Naive thymus-derived CD4-positive, alpha-beta T cell (primary cell): ENCODE results near the gene PLAGL2. TPM values are rescaled to one million over a fixed set of nuclear protein-coding genes. Genes with fewer than 3 reads are reported as not detected.

Experiments used
- ATAC-seq: fragments of 150-1000 bp; cut with Tn5 transposase; 2 replicates; pipeline ENCODE4 v1.10.0; 2021; ENCODE audit warnings: mild to moderate bottlenecking, moderate library complexity
- CTCF ChIA-PET: fragments of 350-600 bp; sonication (Branson Sonifier 250); formaldehyde crosslinking; loops from one replicate; lab custom pipeline; 2021; ENCODE audit warnings: antibody characterized with exemption; lab: Charles Lee
- POLR2A ChIA-PET: fragments of 350-600 bp; sonication (Branson Sonifier 250); formaldehyde crosslinking; loops from one replicate; lab custom pipeline; 2021; ENCODE audit warnings: antibody characterized with exemption, inconsistent platforms; lab: Charles Lee
- DNase-seq, 9 donors: peaks; one replicate each; pipeline versions ENCODE4 v3.0.0 to v3.0.0-alpha.2; 2020 to 2022; ENCODE audit warnings: mixed read lengths in 1 of 9
- H3K27ac ChIP-seq: one replicate; pipeline ENCODE4 v1.7.0; 2013; ENCODE audit warnings: mild to moderate bottlenecking, low read depth, low read length, moderate library complexity
- H3K27me3 ChIP-seq, 2 donors: one replicate each; pipeline ENCODE4 v1.7.0; 2013; ENCODE audit warnings: low read length in 2 of 2, mild to moderate bottlenecking in 2 of 2, moderate library complexity in 2 of 2; ENCODE audit not compliant: control insufficient read depth in 2 of 2, insufficient read depth in 2 of 2
- H3K36me3 ChIP-seq, 3 experiments: 1 replicate in 2 of 3; 2 replicates in 1 of 3; pipeline ENCODE4 v1.7.0; 2013; ENCODE audit warnings: low read length in 3 of 3, mild to moderate bottlenecking in 3 of 3, moderate library complexity in 1 of 3; ENCODE audit not compliant: insufficient read depth in 3 of 3, control insufficient read depth in 2 of 3
- H3K4me1 ChIP-seq, 2 donors: one replicate each; pipeline ENCODE4 v1.7.0; 2013; ENCODE audit warnings: low read length in 2 of 2, mild to moderate bottlenecking in 2 of 2, moderate library complexity in 1 of 2; ENCODE audit not compliant: control insufficient read depth in 2 of 2, insufficient read depth in 2 of 2
- H3K4me3 ChIP-seq: 2 replicates; pipeline ENCODE4 v1.7.0; 2013; ENCODE audit warnings: mild to moderate bottlenecking, low read length
- H3K9me3 ChIP-seq, 3 experiments: 1 replicate in 2 of 3; 2 replicates in 1 of 3; pipeline ENCODE4 v1.7.0; 2013; ENCODE audit warnings: low read length in 3 of 3; ENCODE audit not compliant: control insufficient read depth in 2 of 3
- H3K27ac Mint-ChIP-seq, 9 donors: one replicate each; pipeline ENCODE4 v1.8.0; 2020 to 2022; ENCODE audit warnings: mixed read lengths in 9 of 9, mild to moderate bottlenecking in 8 of 9, moderate library complexity in 5 of 9, inconsistent platforms in 2 of 9
- H3K27me3 Mint-ChIP-seq, 5 donors: one replicate each; pipeline ENCODE4 v1.8.0; 2021 to 2022; ENCODE audit warnings: mixed read lengths in 5 of 5, mild to moderate bottlenecking in 1 of 5
- H3K36me3 Mint-ChIP-seq, 5 donors: one replicate each; pipeline ENCODE4 v1.8.0; 2020 to 2022; ENCODE audit warnings: mixed read lengths in 5 of 5, mild to moderate bottlenecking in 3 of 5, inconsistent platforms in 1 of 5
- H3K4me1 Mint-ChIP-seq, 7 donors: one replicate each; pipeline ENCODE4 v1.8.0; 2020 to 2022; ENCODE audit warnings: mixed read lengths in 7 of 7, mild to moderate bottlenecking in 3 of 7, inconsistent platforms in 1 of 7
- H3K4me3 Mint-ChIP-seq, 10 donors: one replicate each; pipeline ENCODE4 v1.8.0; 2020 to 2022; ENCODE audit warnings: mild to moderate bottlenecking in 10 of 10, mixed read lengths in 10 of 10, moderate library complexity in 6 of 10, inconsistent platforms in 2 of 10
- H3K9me3 Mint-ChIP-seq, 11 donors: one replicate each; pipeline ENCODE4 v1.8.0; 2020 to 2022; ENCODE audit warnings: mixed read lengths in 11 of 11, mild to moderate bottlenecking in 4 of 11, inconsistent platforms in 1 of 11, moderate library complexity in 1 of 11
- intact Hi-C, 2 donors: fragments of 100-400 bp; cut with micrococcal nuclease; formaldehyde crosslinking; loops; one replicate each; pipeline ENCODE4 v1.15.1; 2023
- polyA plus RNA-seq, 2 donors: library from polyadenylated mRNA; unstranded; fragments of 300-500 nt; fragmentation: Illumina TruSeq; gene quantifications; one replicate each; pipeline ENCODE4 v1.2.3, GENCODE V29; 2021
- total RNA-seq, 6 experiments: library from RNA in 5 of 6; stranded (reverse) in 5 of 6; gene quantifications; 1 replicate in 5 of 6; 2 replicates in 1 of 6; pipeline ENCODE4 v1.2.3 and lab custom pipeline; 2021 to 2026

The PLAGL2 gene
- total and polyA plus RNA-seq, 7 experiments from 2014 or later, result 3.1 to 30.1 (median 16.4) TPM

DNA sequence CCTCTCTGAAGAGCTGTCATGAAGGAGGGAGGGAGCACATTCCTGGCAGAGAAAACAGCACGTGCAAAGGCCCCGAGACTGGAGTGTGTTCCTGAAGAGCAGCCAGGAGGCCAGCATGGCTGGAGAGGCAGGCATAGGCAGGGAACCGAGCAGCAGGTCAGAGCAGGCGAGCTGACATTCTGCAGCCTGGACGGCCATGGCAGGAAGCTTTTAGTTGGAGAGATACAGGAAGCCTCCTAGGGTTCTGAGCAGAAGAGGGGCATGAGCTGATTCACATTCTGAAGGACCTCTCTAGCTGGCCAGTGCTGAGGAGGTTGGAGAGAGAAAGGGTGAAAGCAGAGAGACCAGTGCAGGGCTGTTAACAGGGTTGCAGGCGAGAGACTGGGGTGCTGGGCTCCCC is 29.9 kb upstream of the PLAGL2 start:
- Histone ChIP-seq H3K4me1 (peaks cover 0 to 7% of the 10 kb centered on the region in 2 donors), H3K4me3 (no peak overlapping the region), H3K9me3 (no peaks in the 10 kb centered on the region), H3K27me3 (no peaks in the 10 kb centered on the region), H3K36me3 (peaks cover 0 to 45% (median 0%) of the 10 kb centered on the region in 3 experiments), H3K27ac (no peak overlapping the region)
- Mint-ChIP-seq H3K27ac (no peak overlapping the region), H3K27me3 (no peaks in the 10 kb centered on the region), H3K4me1 (peaks cover 1 to 19% (median 6%) of the 10 kb centered on the region in 7 donors), H3K36me3 (peaks cover 0 to 38% (median 13%) of the 10 kb centered on the region in 5 donors), H3K9me3 (no peaks in the 10 kb centered on the region), H3K4me3 (peak overlapping the region in 1 of 10 donors; percentile 2)
- POLR2A ChIA-PET, result interaction anchor here (0.6 kb wide), 1 partner anchor 14 kb away, joined by 3 read pairs; no protein-coding TSS in a partner anchor
- CTCF ChIA-PET, result no interaction called here
- intact Hi-C loops, result no loop called here
- no peak for DNase-seq
- ATAC-seq, result no peak

DNA sequence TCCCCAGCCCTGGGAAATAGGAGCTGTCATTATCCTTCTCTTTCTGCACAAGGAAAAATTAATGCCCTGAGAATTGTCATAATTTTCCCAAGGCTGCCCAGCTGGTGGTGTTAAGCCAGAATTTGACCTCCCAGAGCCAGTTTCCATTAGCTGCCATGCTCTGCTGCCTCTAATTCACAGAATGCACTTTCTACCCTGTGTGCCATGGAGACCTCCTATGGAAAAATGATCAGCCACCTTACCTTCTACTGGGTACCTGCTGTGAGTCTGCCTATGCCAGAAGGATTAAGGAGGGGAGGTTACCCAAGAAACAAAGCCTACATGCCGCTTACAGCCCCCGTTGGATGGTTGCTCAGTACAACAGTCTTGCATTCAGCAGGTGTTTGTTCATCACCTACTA is 29.3 kb upstream of the PLAGL2 start:
- ChIA-PET CTCF (interaction anchor here (0.5 to 0.6 kb wide), 2 partner anchors 18 to 46 kb away, joined by 3 read pairs; no protein-coding TSS in a partner anchor), POLR2A (interaction anchor here (0.6 kb wide), 1 partner anchor 15 kb away, joined by 3 read pairs; no protein-coding TSS in a partner anchor)
- Histone ChIP-seq H3K4me3 (no peak overlapping the region), H3K27ac (no peak overlapping the region), H3K36me3 (peaks cover 0 to 45% (median 0%) of the 10 kb centered on the region in 3 experiments), H3K9me3 (no peaks in the 10 kb centered on the region), H3K4me1 (peaks cover 6 to 12% of the 10 kb centered on the region in 2 donors), H3K27me3 (no peaks in the 10 kb centered on the region)
- ATAC-seq (no peak), DNase-seq (no peak)
- Mint-ChIP-seq H3K4me1 (peaks cover 7 to 24% (median 12%) of the 10 kb centered on the region in 7 donors), H3K27me3 (no peaks in the 10 kb centered on the region), H3K4me3 (no peak overlapping the region), H3K27ac (no peak overlapping the region), H3K36me3 (peaks cover 0 to 42% (median 17%) of the 10 kb centered on the region in 5 donors), H3K9me3 (no peaks in the 10 kb centered on the region)
- intact Hi-C loops, result no loop called here

GRCh38 chr20:32236048-32236533 is 28.5 kb upstream of the PLAGL2 start:
- intact Hi-C loops, result no loop called here
- Histone ChIP-seq H3K4me3 (no peak overlapping the region), H3K9me3 (no peaks in the 10 kb centered on the region), H3K4me1 (peaks cover 10 to 12% of the 10 kb centered on the region in 2 donors), H3K27ac (no peak overlapping the region), H3K27me3 (no peaks in the 10 kb centered on the region), H3K36me3 (peaks cover 0 to 48% (median 0%) of the 10 kb centered on the region in 3 experiments)
- H3K27me3 Mint-ChIP-seq, result no peaks in the 10 kb centered on the region
- ChIA-PET CTCF (interaction anchor here (0.5 to 0.6 kb wide), 2 partner anchors 18 to 47 kb away, joined by 3 read pairs; no protein-coding TSS in a partner anchor), POLR2A (no interaction called here)
- no peak for DNase-seq
- H3K4me3 Mint-ChIP-seq, result no peak overlapping the region
- H3K4me1 Mint-ChIP-seq, result peaks cover 14 to 30% (median 19%) of the 10 kb centered on the region in 7 donors
- peak overlapping the region in 2 of 9 donors; percentile 62 for H3K27ac Mint-ChIP-seq
- peaks cover 0 to 47% (median 20%) of the 10 kb centered on the region in 5 donors for H3K36me3 Mint-ChIP-seq
- no peaks in the 10 kb centered on the region for H3K9me3 Mint-ChIP-seq
- no peak for ATAC-seq

GRCh38 chr20:32235331-32236047 is 27.9 kb upstream of the PLAGL2 start:
- Histone ChIP-seq H3K27ac (no peak overlapping the region), H3K36me3 (peaks cover 0 to 54% (median 0%) of the 10 kb centered on the region in 3 experiments), H3K27me3 (no peaks in the 10 kb centered on the region), H3K4me1 (peaks cover 10 to 12% of the 10 kb centered on the region in 2 donors), H3K4me3 (no peak overlapping the region), H3K9me3 (no peaks in the 10 kb centered on the region)
- ATAC-seq, result no peak
- Mint-ChIP-seq H3K27me3 (no peaks in the 10 kb centered on the region), H3K36me3 (peaks cover 0 to 53% (median 25%) of the 10 kb centered on the region in 5 donors), H3K9me3 (no peaks in the 10 kb centered on the region), H3K4me3 (no peak overlapping the region), H3K4me1 (peaks cover 14 to 32% (median 21%) of the 10 kb centered on the region in 7 donors), H3K27ac (peak overlapping the region in 1 of 9 donors; percentile 62)
- DNase-seq, result no peak
- CTCF ChIA-PET, result no interaction called here
- POLR2A ChIA-PET, result no interaction called here
- intact Hi-C loops, result no loop called here

- no peaks in the 10 kb centered on the region for H3K9me3 Mint-ChIP-seq
- intact Hi-C loops, result loop anchor here in 1 of 2 donors (5.0 kb wide), 1 partner anchor 43 kb away; the partner anchor contains the start of gene KIF3B
- ChIA-PET POLR2A (interaction anchor here (0.6 kb wide), 1 partner anchor 22 kb away, joined by 3 read pairs; no protein-coding TSS in a partner anchor), CTCF (interaction anchor here (1.1 kb wide), 1 partner anchor 25 kb away, joined by 3 read pairs; no protein-coding TSS in a partner anchor)
- no peaks in the 10 kb centered on the region for H3K27me3 Mint-ChIP-seq
- ATAC-seq (peak; percentile 58), DNase-seq (no peak)
- peaks cover 0 to 59% (median 0%) of the 10 kb centered on the region in 3 experiments for H3K36me3 ChIP-seq
- no peak overlapping the region for H3K4me3 Mint-ChIP-seq
- H3K27ac Mint-ChIP-seq, result peak overlapping the region in 1 of 9 donors; percentile 13
- H3K27ac ChIP-seq, result no peak overlapping the region
- no peaks in the 10 kb centered on the region for H3K27me3 ChIP-seq
- H3K9me3 ChIP-seq, result no peaks in the 10 kb centered on the region
- peaks cover 10 to 12% of the 10 kb centered on the region in 2 donors for H3K4me1 ChIP-seq
- H3K4me1 Mint-ChIP-seq, result peaks cover 14 to 30% (median 21%) of the 10 kb centered on the region in 7 donors
- no peak overlapping the region for H3K4me3 ChIP-seq
- H3K36me3 Mint-ChIP-seq, result peaks cover 0 to 58% (median 28%) of the 10 kb centered on the region in 5 donors
These were observed 26.7 kb upstream of the PLAGL2 start for GRCh38 chr20:32234135-32234808.

GRCh38 chr20:32233286-32233685 is 25.7 kb upstream of the PLAGL2 start:
- no peak overlapping the region for H3K4me3 ChIP-seq
- peak overlapping the region in 4 of 9 donors; percentile 36 to 82 (median 72) for H3K27ac Mint-ChIP-seq
- H3K27ac ChIP-seq, result no peak overlapping the region

More at GRCh38 chr20:32233286-32233685, 25.7 kb upstream of the PLAGL2 start:
- no peaks in the 10 kb centered on the region for H3K9me3 Mint-ChIP-seq
- no peaks in the 10 kb centered on the region for H3K27me3 Mint-ChIP-seq
- DNase-seq (no peak), ATAC-seq (no peak)
- Histone ChIP-seq H3K27me3 (no peaks in the 10 kb centered on the region), H3K9me3 (no peaks in the 10 kb centered on the region), H3K36me3 (peaks cover 0 to 69% (median 0%) of the 10 kb centered on the region in 3 experiments), H3K4me1 (peaks cover 10 to 12% of the 10 kb centered on the region in 2 donors)
- ChIA-PET POLR2A (no interaction called here), CTCF (no interaction called here)
- intact Hi-C loops, result loop anchor here in 1 of 2 donors (2.0 to 5.0 kb wide), 2 partner anchors 16 to 44 kb away; partner anchors contain the start of gene KIF3B
- H3K4me3 Mint-ChIP-seq, result peak overlapping the region in 1 of 10 donors; percentile 64
- H3K4me1 Mint-ChIP-seq, result peaks cover 14 to 30% (median 21%) of the 10 kb centered on the region in 7 donors
- H3K36me3 Mint-ChIP-seq, result peaks cover 0 to 66% (median 31%) of the 10 kb centered on the region in 5 donors
